H1 (cell line): Measurements from ENCODE around the gene PIGK. TPM values are rescaled to one million over a fixed set of nuclear protein-coding genes. Genes with fewer than 3 reads are reported as not detected.
A peak's percentile ranks its signal among the peaks of the same experiment; 100 is the strongest.
"Not testable (repeated sequence)": the region's sequence is repeated elsewhere in the genome, so short reads cannot be mapped to it uniquely, and the experiment has no call there.

Experiments
- CTCF ChIA-PET: fragments of 300-600 bp; sonication (Branson Sonifier 250); formaldehyde crosslinking; loops from one replicate; lab custom pipeline; 2021; ENCODE audit not compliant: partially characterized antibody; lab: Charles Lee
- POLR2A ChIA-PET: fragments of 300-600 bp; sonication (Branson Sonifier 250); formaldehyde crosslinking; loops from one replicate; lab custom pipeline; 2021; ENCODE audit warnings: inconsistent platforms; ENCODE audit not compliant: partially characterized antibody; lab: Charles Lee
- DNase-seq, 2 experiments: peaks; one replicate each; pipeline versions ENCODE4 v3.0.0 to v3.0.0-alpha.2; 2010 to 2022; ENCODE audit warnings: low spot score in 2 of 2, low read depth in 1 of 2, mixed read lengths in 1 of 2
- FAIRE-seq: peaks from 2 replicates; lab custom pipeline; 2011; peaks lifted over from hg19 to GRCh38; lab: Jason Lieb, UNC
- H2AFZ ChIP-seq: 2 replicates; pipeline ENCODE4 v1.8.1; 2012; ENCODE audit warnings: low read length, inconsistent platforms
- H2AK5ac ChIP-seq: 2 replicates; pipeline ENCODE4 v1.6.1; 2013; ENCODE audit warnings: low read depth, low read length
- H2BK120ac ChIP-seq: replicated peaks from 2 replicates; pipeline ENCODE3; 2013; ENCODE audit warnings: low read depth, low read length, inconsistent platforms
- H2BK12ac ChIP-seq: 2 replicates; pipeline ENCODE4 v1.6.1; 2013; ENCODE audit warnings: low read depth, low read length
- H2BK15ac ChIP-seq: 2 replicates; pipeline ENCODE4 v1.6.1; 2013; ENCODE audit warnings: low read length
- H2BK20ac ChIP-seq: 2 replicates; pipeline ENCODE4 v1.6.1; 2013; ENCODE audit warnings: low read length
- H2BK5ac ChIP-seq: 2 replicates; pipeline ENCODE4 v1.6.1; 2013; ENCODE audit warnings: low read depth, low read length
- H3K14ac ChIP-seq: 2 replicates; pipeline ENCODE4 v1.6.1; 2013; ENCODE audit warnings: inconsistent platforms; ENCODE audit not compliant: insufficient read length
- H3K18ac ChIP-seq: 2 replicates; pipeline ENCODE4 v1.6.1; 2013; ENCODE audit warnings: low read length; ENCODE audit errors: extremely low read depth
- H3K23ac ChIP-seq: 2 replicates; pipeline ENCODE4 v1.6.1; 2013; ENCODE audit warnings: inconsistent platforms; ENCODE audit not compliant: insufficient read length
- H3K23me2 ChIP-seq: 2 replicates; pipeline ENCODE4 v1.6.1; 2013; ENCODE audit warnings: low read depth, low read length
- H3K27ac ChIP-seq: 2 replicates; pipeline ENCODE4 v1.6.1; 2011; ENCODE audit warnings: low read depth, low read length, inconsistent platforms
- H3K27me3 ChIP-seq, 4 experiments: replicated peaks in 1 of 4; 1 replicate in 1 of 4; 2 replicates in 3 of 4; pipeline versions ENCODE4 v1.6.1 to v1.8.1; 2011 to 2013; ENCODE audit warnings: low read length in 3 of 4, mild to moderate bottlenecking in 3 of 4, inconsistent platforms in 2 of 4, mixed read lengths in 2 of 4, moderate library complexity in 1 of 4; ENCODE audit not compliant: control insufficient read depth in 3 of 4, insufficient read depth in 3 of 4; ENCODE audit errors: extremely low read depth in 1 of 4
- H3K36me3 ChIP-seq, 4 experiments: 2 replicates each; pipeline versions ENCODE4 v1.6.1 to v1.8.1; 2011 to 2013; ENCODE audit warnings: mild to moderate bottlenecking in 4 of 4, low read length in 3 of 4, moderate library complexity in 2 of 4, control low read depth in 1 of 4, inconsistent platforms in 1 of 4; ENCODE audit not compliant: insufficient read depth in 4 of 4, control insufficient read depth in 2 of 4
- H3K4ac ChIP-seq: replicated peaks from 2 replicates; pipeline ENCODE3; 2013; ENCODE audit warnings: low read length, low read depth, mixed read lengths, inconsistent platforms; ENCODE audit not compliant: insufficient read length
- H3K4me1 ChIP-seq, 4 experiments: replicated peaks in 1 of 4; 1 replicate in 1 of 4; 2 replicates in 3 of 4; pipeline versions ENCODE4 v1.6.1 to v1.8.1; 2011 to 2013; ENCODE audit warnings: low read length in 3 of 4, inconsistent platforms in 2 of 4, mixed read lengths in 1 of 4; ENCODE audit not compliant: insufficient read depth in 4 of 4, control insufficient read depth in 3 of 4
- H3K4me2 ChIP-seq, 2 experiments: 2 replicates each; pipeline versions ENCODE4 v1.6.1 to v1.8.1; 2011 to 2013; ENCODE audit warnings: low read depth in 2 of 2, low read length in 2 of 2, control low read depth in 1 of 2, inconsistent platforms in 1 of 2, mild to moderate bottlenecking in 1 of 2; ENCODE audit not compliant: insufficient read depth in 1 of 2
- H3K4me3 ChIP-seq, 4 experiments: fragments of 200-600, 300-600 bp in 1 of 4; sonication (generic), shearing (Covaris generic), sonication (Bioruptor Twin) in 1 of 4; 2 replicates each; pipeline versions ENCODE4 v1.5.1 to v1.8.1; 2011 to 2016; ENCODE audit warnings: low read length in 4 of 4, low read depth in 3 of 4, control low read depth in 2 of 4, inconsistent platforms in 2 of 4, mild to moderate bottlenecking in 2 of 4, mixed read lengths in 1 of 4, moderate library complexity in 1 of 4; ENCODE audit not compliant: insufficient read depth in 2 of 4; ENCODE audit errors: extremely low read depth in 1 of 4
- H3K56ac ChIP-seq: replicated peaks from 2 replicates; pipeline ENCODE3; 2013; ENCODE audit warnings: low read depth, mild to moderate bottlenecking, mixed read lengths, low read length, inconsistent platforms; ENCODE audit not compliant: insufficient read length
- H3K79me1 ChIP-seq: 2 replicates; pipeline ENCODE4 v1.6.1; 2013; ENCODE audit warnings: low read depth, low read length, control low read depth
- H3K79me2 ChIP-seq, 2 experiments: 2 replicates each; pipeline versions ENCODE4 v1.6.1 to v1.8.1; 2012 to 2013; ENCODE audit warnings: low read length in 2 of 2, mild to moderate bottlenecking in 2 of 2, inconsistent platforms in 1 of 2; ENCODE audit not compliant: insufficient read depth in 2 of 2, control insufficient read depth in 1 of 2
- H3K9ac ChIP-seq, 4 experiments: replicated peaks in 1 of 4; 1 replicate in 1 of 4; 2 replicates in 3 of 4; pipeline versions ENCODE4 v1.6.1 to v1.8.1; 2011 to 2013; ENCODE audit warnings: low read depth in 3 of 4, low read length in 3 of 4, control low read depth in 2 of 4, mild to moderate bottlenecking in 2 of 4, moderate library complexity in 2 of 4, inconsistent platforms in 1 of 4; ENCODE audit errors: extremely low read depth in 1 of 4
- H3K9me3 ChIP-seq, 2 experiments: 2 replicates each; pipeline versions ENCODE4 v1.6.1 to v1.8.1; 2012 to 2013; ENCODE audit warnings: mild to moderate bottlenecking in 2 of 2, moderate library complexity in 2 of 2, control low read depth in 1 of 2, inconsistent platforms in 1 of 2, low read depth in 1 of 2, low read length in 1 of 2, mixed read lengths in 1 of 2; ENCODE audit not compliant: insufficient read depth in 2 of 2
- H4K20me1 ChIP-seq, 2 experiments: replicated peaks in 1 of 2; 2 replicates each; pipeline versions ENCODE3 to v1.8.1; 2011 to 2013; ENCODE audit warnings: inconsistent platforms in 2 of 2, low read length in 2 of 2, mild to moderate bottlenecking in 1 of 2; ENCODE audit not compliant: insufficient read depth in 2 of 2, control insufficient read depth in 1 of 2
- H4K5ac ChIP-seq: 2 replicates; pipeline ENCODE4 v1.6.1; 2013; ENCODE audit warnings: low read length, low read depth, mixed read lengths, inconsistent platforms; ENCODE audit not compliant: insufficient read length
- H4K8ac ChIP-seq: 2 replicates; pipeline ENCODE4 v1.8.0; 2013; ENCODE audit warnings: mild to moderate bottlenecking, moderate library complexity, low read length, inconsistent platforms; ENCODE audit not compliant: insufficient read depth; ENCODE audit errors: extremely low read depth
- H4K91ac ChIP-seq: replicated peaks from 2 replicates; pipeline ENCODE3; 2013; ENCODE audit warnings: low read length, mixed read lengths, inconsistent platforms; ENCODE audit not compliant: insufficient read length
- EP300 ChIP-seq, 2 experiments: IDR thresholded peaks; 1 replicate in 1 of 2; 2 replicates in 1 of 2; pipeline ENCODE4 v1.6.1; 2011 to 2012; ENCODE audit warnings: low read depth in 2 of 2, low read length in 2 of 2, mild to moderate bottlenecking in 2 of 2, borderline replicate concordance in 1 of 2, inconsistent platforms in 1 of 2, moderate library complexity in 1 of 2
- whole genome bisulfite sequencing, 2 experiments: shearing (Covaris generic) in 1 of 2; methylation state at CpG; one replicate each; pipeline versions ENCODE4 v1.1.6 to v1.1.7; 2013 to 2015; ENCODE audit warnings: low lambda C conversion rate in 2 of 2, mixed read lengths in 2 of 2, inconsistent platforms in 1 of 2, low coverage in 1 of 2, missing lambda C conversion rate in 1 of 2; ENCODE audit not compliant: insufficient replicate concordance in 2 of 2, insufficient coverage in 1 of 2, insufficient read length in 1 of 2; ENCODE audit errors: extremely low coverage in 1 of 2, missing lambda C conversion rate in 1 of 2; 5-methylcytosine and 5-hydroxymethylcytosine counted together
- polyA plus RNA-seq, 7 experiments: library from polyadenylated mRNA; depleted of rRNA in 3 of 7; stranded (reverse) in 5 of 7; unstranded in 2 of 7; fragments of >200 nt in 5 of 7; fragments of 200-250 nt in 2 of 7; gene quantifications; 1 replicate in 5 of 7; 2 replicates in 1 of 7; 4 replicates in 1 of 7; pipeline versions ENCODE4 v1.2.1 to v1.2.3, GENCODE V29; 2011 to 2013; ENCODE audit warnings: missing spikeins in 2 of 7, mixed read lengths in 2 of 7
- total RNA-seq: library from RNA; stranded (reverse); fragmentation: NEBNext Ultra II Directional; extraction: Animal tissue kit (Norgen Biotek cat#: 25700); gene quantifications from 2 replicates; pipeline ENCODE4 v1.2.1, GENCODE V29; 2021

The PIGK gene
- total and polyA plus RNA-seq, 2 of the 8 experiments (the other 6 are each of a cell fraction or from before 2014, with no cell fraction given) = 5.6 to 23.2 TPM

DNA sequence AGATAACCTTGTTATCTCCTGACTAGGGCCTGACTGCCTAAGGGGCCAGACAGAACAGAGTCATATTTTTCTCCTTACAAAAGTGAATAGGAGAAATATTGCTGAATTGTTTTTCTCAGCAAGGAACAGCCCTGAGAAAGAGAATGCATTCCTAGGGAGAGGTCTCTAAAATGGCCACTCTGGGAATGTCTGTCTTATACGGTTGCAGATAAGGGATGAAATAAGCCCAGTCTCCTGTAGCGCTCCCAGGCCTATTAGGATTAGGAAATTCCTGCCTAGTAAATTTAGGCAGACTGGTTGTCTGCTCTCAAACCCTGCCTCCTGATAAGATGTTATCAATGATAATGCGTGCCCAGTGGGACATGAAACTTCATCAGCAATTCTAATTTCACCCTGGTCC lies 15.2 kb downstream of the PIGK start:
- H3K79me1 ChIP-seq, H3K9me3 ChIP-seq, H2AK5ac ChIP-seq, H2BK20ac ChIP-seq, H3K4ac ChIP-seq, H4K5ac ChIP-seq, H2BK12ac ChIP-seq, H4K8ac ChIP-seq, H3K36me3 ChIP-seq, H4K20me1 ChIP-seq, H3K79me2 ChIP-seq, H3K9ac ChIP-seq, H3K18ac ChIP-seq, FAIRE-seq, H3K23me2 ChIP-seq, H4K91ac ChIP-seq, H3K27me3 ChIP-seq, DNase-seq, H2AFZ ChIP-seq, H3K56ac ChIP-seq, H2BK5ac ChIP-seq, H3K27ac ChIP-seq, H2BK15ac ChIP-seq, H3K4me2 ChIP-seq, H3K4me1 ChIP-seq, H3K14ac ChIP-seq, POLR2A ChIA-PET, H2BK120ac ChIP-seq, CTCF ChIA-PET, H3K4me3 ChIP-seq, H3K23ac ChIP-seq: not testable (repeated sequence)
- TF ChIP-seq EP300 (IDR thresholded peaks at IDR 0.05; ENCODE audit: borderline replicate concordance in 1 of 2, low read depth in 2 of 2, low read length in 2 of 2) = peak in 1 of 2 experiments; percentile 85; a peak in 1 of 3 replicates
- 93% methylated on average over 3 of the region's 3 CpGs; no CpG with 5 or more reads in 1 of the 2 experiments for WGBS, 2 experiments
